IMR-90 (cell line): Measurements from ENCODE around the gene USP36. TPM values are rescaled to one million over a fixed set of nuclear protein-coding genes. Genes with fewer than 3 reads are reported as not detected.
A peak's percentile ranks its signal among the peaks of the same experiment; 100 is the strongest.

Experiments used
- ATAC-seq: fragments of 200-7000 bp; cut with Tn5 transposase; 2 replicates; pipeline ENCODE4 v1.9.1; 2020; ENCODE audit warnings: low read depth, mild to moderate bottlenecking, moderate library complexity
- BruUV-seq: library from RNA; stranded (reverse); fragments of 400-500 nt; replicated peaks from 2 replicates; lab custom pipeline; 2021; lab: Mats Ljungman, UMichigan
- CTCF ChIA-PET: fragments of 300-600 bp; formaldehyde crosslinking; extraction: SDS; loops from one replicate; lab custom pipeline; 2021; ENCODE audit warnings: antibody characterized with exemption; lab: Yijun Ruan, JAX
- POLR2A ChIA-PET: fragments of 300-600 bp; sonication (Branson Sonifier 250); formaldehyde crosslinking; loops from one replicate; lab custom pipeline; 2022; ENCODE audit warnings: antibody characterized with exemption; ENCODE audit not compliant: unreplicated experiment; lab: Charles Lee
- DNase-seq: peaks from one replicate; pipeline ENCODE4 v3.0.0; 2013
- H2AFZ ChIP-seq: replicated peaks from 2 replicates; pipeline ENCODE3; 2013; ENCODE audit warnings: low read length, mild to moderate bottlenecking; ENCODE audit not compliant: poor library complexity
- H2AK5ac ChIP-seq: 2 replicates; pipeline ENCODE4 v1.6.1; 2013; ENCODE audit warnings: low read depth, low read length, inconsistent platforms
- H2AK9ac ChIP-seq: replicated peaks from 2 replicates; pipeline ENCODE3; 2013; ENCODE audit warnings: mild to moderate bottlenecking, low read depth, low read length, moderate library complexity; ENCODE audit not compliant: poor library complexity
- H2BK120ac ChIP-seq: 2 replicates; pipeline ENCODE4 v1.6.1; 2013; ENCODE audit warnings: low read depth, low read length, inconsistent platforms
- H2BK15ac ChIP-seq: 3 replicates; pipeline ENCODE4 v1.6.1; 2013; ENCODE audit warnings: low read depth, low read length, inconsistent platforms
- H2BK20ac ChIP-seq: 2 replicates; pipeline ENCODE4 v1.6.1; 2013; ENCODE audit warnings: low read depth, mild to moderate bottlenecking, inconsistent platforms, low read length, moderate library complexity
- H2BK5ac ChIP-seq: 2 replicates; pipeline ENCODE4 v1.6.1; 2013; ENCODE audit warnings: mild to moderate bottlenecking, low read depth, low read length, inconsistent platforms; ENCODE audit not compliant: poor library complexity, severe bottlenecking
- H3K14ac ChIP-seq: replicated peaks from 2 replicates; pipeline ENCODE4 v1.6.1; 2013; ENCODE audit warnings: low read depth, low read length, inconsistent platforms
- H3K18ac ChIP-seq: 2 replicates; pipeline ENCODE4 v1.6.1; 2013; ENCODE audit warnings: low read depth, low read length, control low read depth
- H3K23ac ChIP-seq: 2 replicates; pipeline ENCODE4 v1.6.1; 2013; ENCODE audit warnings: low read depth, low read length, inconsistent platforms
- H3K27ac ChIP-seq: 2 replicates; pipeline ENCODE4 v1.5.1; 2013; ENCODE audit warnings: mild to moderate bottlenecking, control low read depth, low read length; ENCODE audit not compliant: insufficient read depth
- H3K27me3 ChIP-seq: 2 replicates; pipeline ENCODE4 v1.6.1; 2013; ENCODE audit warnings: low read length; ENCODE audit not compliant: control insufficient read depth, insufficient read depth
- H3K36me3 ChIP-seq: 2 replicates; pipeline ENCODE4 v1.6.1; 2013; ENCODE audit warnings: low read length, mixed read lengths; ENCODE audit not compliant: control insufficient read depth, insufficient read depth
- H3K4ac ChIP-seq: 2 replicates; pipeline ENCODE4 v1.6.1; 2013; ENCODE audit warnings: low read depth, low read length, inconsistent platforms
- H3K4me1 ChIP-seq: 2 replicates; pipeline ENCODE4 v1.6.1; 2013; ENCODE audit warnings: low read length, mixed read lengths; ENCODE audit not compliant: control insufficient read depth, insufficient read depth
- H3K4me2 ChIP-seq: 2 replicates; pipeline ENCODE4 v1.6.1; 2013; ENCODE audit warnings: low read depth, mild to moderate bottlenecking, control low read depth, low read length, moderate library complexity
- H3K4me3 ChIP-seq: 2 replicates; pipeline ENCODE4 v1.5.1; 2013; ENCODE audit warnings: low read depth, mild to moderate bottlenecking, control low read depth, low read length, moderate library complexity; ENCODE audit not compliant: insufficient read depth
- H3K56ac ChIP-seq: 2 replicates; pipeline ENCODE4 v1.6.1; 2013; ENCODE audit warnings: low read length, inconsistent platforms; ENCODE audit not compliant: insufficient read depth; ENCODE audit errors: extremely low read depth
- H3K79me1 ChIP-seq, 2 experiments: 2 replicates each; pipeline ENCODE4 v1.6.1; 2013; ENCODE audit warnings: low read length in 2 of 2, inconsistent platforms in 1 of 2, low read depth in 1 of 2
- H3K9ac ChIP-seq: 2 replicates; pipeline ENCODE4 v1.6.1; 2013; ENCODE audit warnings: low read depth, low read length, control low read depth
- H3K9me1 ChIP-seq: 2 replicates; pipeline ENCODE4 v1.6.1; 2013; ENCODE audit warnings: low read length, inconsistent platforms; ENCODE audit not compliant: insufficient read depth
- H3K9me3 ChIP-seq: 2 replicates; pipeline ENCODE4 v1.6.1; 2013; ENCODE audit warnings: low read length; ENCODE audit not compliant: control insufficient read depth, insufficient read depth
- H4K20me1 ChIP-seq: 2 replicates; pipeline ENCODE4 v1.6.1; 2013; ENCODE audit warnings: low read length, inconsistent platforms; ENCODE audit not compliant: insufficient read depth
- H4K5ac ChIP-seq: 2 replicates; pipeline ENCODE4 v1.6.1; 2013; ENCODE audit warnings: mild to moderate bottlenecking, low read depth, low read length, control low read depth
- H4K8ac ChIP-seq, 2 experiments: 2 replicates each; pipeline ENCODE4 v1.6.1; 2013; ENCODE audit warnings: low read depth in 2 of 2, low read length in 2 of 2, control low read depth in 1 of 2, inconsistent platforms in 1 of 2
- H4K91ac ChIP-seq: 2 replicates; pipeline ENCODE4 v1.6.1; 2013; ENCODE audit warnings: low read depth, low read length, inconsistent platforms; ENCODE audit not compliant: insufficient read depth
- BHLHE40 ChIP-seq: fragments of 150-350 bp; IDR thresholded peaks from 2 replicates; pipeline ENCODE4 v1.6.1; 2016; ENCODE audit warnings: mild to moderate bottlenecking, low read depth, low read length
- CEBPB ChIP-seq: IDR thresholded peaks from 2 replicates; pipeline ENCODE4 v1.6.1; 2012; ENCODE audit warnings: low read depth, low read length, improper control_type of control experiment
- CHD1 ChIP-seq: IDR thresholded peaks from 2 replicates; pipeline ENCODE4 v1.6.1; 2012; ENCODE audit warnings: low read depth, low read length, improper control_type of control experiment
- CTCF ChIP-seq: conservative IDR thresholded peaks from 2 replicates; pipeline ENCODE4 v1.5.1; 2012; ENCODE audit warnings: mild to moderate bottlenecking, low read depth, low read length, improper control_type of control experiment
- ELK1 ChIP-seq: fragments of 150-350 bp; IDR thresholded peaks from 2 replicates; pipeline ENCODE4 v1.6.1; 2016; ENCODE audit warnings: low read depth, mild to moderate bottlenecking, low read length, moderate library complexity, borderline replicate concordance
- FOS ChIP-seq: fragments of 150-350 bp; IDR thresholded peaks from 2 replicates; pipeline ENCODE4 v1.6.1; 2016; ENCODE audit warnings: low read depth, low read length
- MAFK ChIP-seq: IDR thresholded peaks from 2 replicates; pipeline ENCODE4 v1.6.1; 2012; ENCODE audit warnings: low read depth, low read length, improper control_type of control experiment
- MAZ ChIP-seq: IDR thresholded peaks from 2 replicates; pipeline ENCODE4 v1.6.1; 2012; ENCODE audit warnings: low read depth, mild to moderate bottlenecking, low read length, improper control_type of control experiment, moderate library complexity, borderline replicate concordance
- MXI1 ChIP-seq: IDR thresholded peaks from 2 replicates; pipeline ENCODE4 v1.6.1; 2012; ENCODE audit warnings: low read depth, mild to moderate bottlenecking, low read length, moderate library complexity, borderline replicate concordance
- NFE2L2 ChIP-seq: fragments of 150-350 bp; IDR thresholded peaks from 2 replicates; pipeline ENCODE4 v1.6.1; 2016; ENCODE audit warnings: low read depth, mild to moderate bottlenecking, low read length
- POLR2A ChIP-seq: IDR thresholded peaks from 2 replicates; pipeline ENCODE4 v1.6.1; 2012; ENCODE audit warnings: mild to moderate bottlenecking, low read depth, low read length
- RCOR1 ChIP-seq: IDR thresholded peaks from 2 replicates; pipeline ENCODE4 v1.6.1; 2012; ENCODE audit warnings: mild to moderate bottlenecking, low read length, improper control_type of control experiment; ENCODE audit not compliant: insufficient replicate concordance
- RFX5 ChIP-seq: IDR thresholded peaks from 2 replicates; pipeline ENCODE4 v1.8.0; 2012; ENCODE audit warnings: low read depth, mild to moderate bottlenecking, low read length, moderate library complexity
- SMC3 ChIP-seq: fragments of 150-350 bp; IDR thresholded peaks from 2 replicates; pipeline ENCODE4 v1.6.1; 2016; ENCODE audit warnings: low read depth, mild to moderate bottlenecking, antibody characterized with exemption, low read length, moderate library complexity
- USF2 ChIP-seq: fragments of 150-350 bp; IDR thresholded peaks from 2 replicates; pipeline ENCODE4 v1.6.1; 2017; ENCODE audit warnings: mild to moderate bottlenecking, antibody characterized with exemption, low read length, low read depth
- WGBS, 2 experiments: methylation state at CpG; one replicate each; pipeline versions ENCODE4 v1.1.5 to v1.1.7; 2013; ENCODE audit warnings: missing lambda C conversion rate in 2 of 2; ENCODE audit not compliant: insufficient read length in 1 of 2; ENCODE audit errors: extremely low coverage in 2 of 2; 5-methylcytosine and 5-hydroxymethylcytosine counted together
- dilution Hi-C: fragments of 300-500 bp; cut with HindIII; formaldehyde crosslinking; loops from one replicate; pipeline ENCODE4 v1.14.3; 2018; ENCODE audit warnings: low sequenced_read_pairs; ENCODE audit not compliant: unreplicated experiment
- in situ Hi-C: fragments of 300-500 bp; cut with MboI; formaldehyde crosslinking; loops from 3 replicates; pipeline ENCODE4 v1.14.3; 2019; ENCODE audit warnings: low sequenced_read_pairs, inconsistent platforms, mixed read lengths
- intact Hi-C: fragments of 100-400 bp; cut with micrococcal nuclease; formaldehyde crosslinking; loops from 2 replicates; pipeline ENCODE4 v1.10.0; 2022
- polyA plus RNA-seq, 3 experiments: library from polyadenylated mRNA; depleted of rRNA; stranded (reverse); fragments of >200 nt; gene quantifications; 2 replicates each; pipeline ENCODE4 v1.2.3, GENCODE V29; 2012; ENCODE audit warnings: low replicate concordance in 1 of 3
- total RNA-seq: library from RNA; depleted of rRNA; stranded (reverse); fragments of >200 nt; gene quantifications from 2 replicates; pipeline ENCODE4 v1.2.3, GENCODE V29; 2012

USP36 gene
- total and polyA plus RNA-seq, 2 of the 4 experiments (the other 2 are of a cell fraction), result 30.6 to 38.3 TPM

GRCh38 chr17:78828470-78829185 lies 12.0 kb downstream of the USP36 start:
- Histone ChIP-seq H2AFZ (no peak overlapping the region), H3K27ac (no peak overlapping the region), H4K91ac (no peak overlapping the region), H2AK5ac (no peak overlapping the region; the same call in 1 of the 2 replicates), H4K20me1 (peaks cover 32% of the 10 kb centered on the region), H3K4me1 (peaks cover 2% of the 10 kb centered on the region; the same call in 1 of the 2 replicates), H2AK9ac (peak overlapping the region; percentile 13), H3K9me3 (no peaks in the 10 kb centered on the region), H2BK5ac (no peak overlapping the region), H3K23ac (no peak overlapping the region), H4K8ac (no peak overlapping the region), H2BK120ac (no peak overlapping the region), H3K4me3 (no peak overlapping the region), H3K18ac (no peak overlapping the region), H4K5ac (no peak overlapping the region), H2BK15ac (no peak overlapping the region), H3K9me1 (peaks cover 12% of the 10 kb centered on the region; the same call in 1 of the 2 replicates), H3K9ac (no peak overlapping the region), H3K27me3 (no peaks in the 10 kb centered on the region), H3K14ac (no peak overlapping the region), H3K56ac (no peak overlapping the region), H3K79me1 (peaks cover 29 to 74% of the 10 kb centered on the region in 2 experiments), H3K4me2 (no peak overlapping the region), H3K36me3 (peaks cover 61% of the 10 kb centered on the region), H2BK20ac (no peak overlapping the region), H3K4ac (no peak overlapping the region)
- in situ Hi-C loops (no loop called here), intact Hi-C loops (loop anchor here (10.0 kb wide), 1 partner anchor 334 kb away; no protein-coding TSS in a partner anchor), dilution Hi-C loops (no loop called here)
- DNase-seq (peak; percentile 78), ATAC-seq (peak; percentile 91)
- ChIA-PET POLR2A (no interaction called here), CTCF (no interaction called here)
- 98% methylated on average over 8 of the region's 14 CpGs; no CpG with 5 or more reads in 1 of the 2 experiments for WGBS, 2 experiments
- BruUV-seq, result no TSS peak
- TF ChIP-seq CHD1 (no peak), POLR2A (no peak), NFE2L2 (no peak), RFX5 (no peak), USF2 (no peak), ELK1 (no peak), CTCF (peak; percentile 65), MAZ (no peak), SMC3 (peak; percentile 32; the same call in 1 of the 2 replicates), CEBPB (no peak), RCOR1 (no peak), FOS (peak; percentile 39; the same call in 1 of the 2 replicates), MAFK (no peak), MXI1 (peak; percentile 51; the same call in 1 of the 2 replicates), BHLHE40 (no peak)
